Measurements from ENCODE around the gene HPS4. TPM values are rescaled to one million over a fixed set of nuclear protein-coding genes. Genes with fewer than 3 reads are reported as not detected.
A peak's percentile ranks its signal among the peaks of the same experiment; 100 is the strongest.

Gene HPS4
- total RNA-seq, 1 donor from 2014 or later, result 55.1 TPM

DNA sequence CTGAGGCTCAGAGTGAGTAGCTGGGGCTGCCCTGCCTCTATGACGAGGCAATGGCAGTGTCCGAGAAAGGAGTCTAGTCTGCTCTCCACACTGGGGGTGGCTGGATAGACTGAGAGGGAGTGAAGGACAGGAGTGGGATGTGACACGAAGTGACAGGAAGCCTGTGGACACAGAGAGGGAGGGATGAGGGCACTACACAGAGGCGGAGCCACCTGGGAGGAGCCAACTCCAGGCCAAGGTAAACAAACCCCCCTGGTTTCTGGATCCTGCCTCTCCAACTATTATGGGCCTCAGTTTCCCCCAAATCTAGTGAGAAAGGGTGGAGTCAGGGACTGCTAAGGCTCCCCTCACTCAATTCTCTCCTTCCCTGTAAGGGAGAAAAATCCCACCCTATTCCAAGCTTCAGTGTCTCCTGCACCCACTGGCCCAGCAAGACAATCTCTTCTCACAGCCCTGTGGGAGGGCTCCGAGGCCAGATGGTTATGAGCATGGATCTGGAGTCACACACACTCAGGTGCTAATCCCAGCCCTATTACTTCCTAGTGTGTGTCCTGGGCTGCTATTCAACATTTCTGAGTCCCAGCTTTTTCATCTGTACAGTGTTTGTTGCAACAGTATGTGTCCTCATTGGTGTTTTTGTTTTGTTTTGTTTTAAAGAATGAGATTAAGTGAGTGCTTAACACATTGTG, 29.6 kb downstream of the HPS4 start:
- peaks cover 6% of the 10 kb centered on the region for H3K27me3 Mint-ChIP-seq (ENCODE audit: unreplicated experiment)
- no peak overlapping the region for H3K4me3 Mint-ChIP-seq (ENCODE audit: unreplicated experiment)
- H3K36me3 Mint-ChIP-seq (ENCODE audit: unreplicated experiment), result no peaks in the 10 kb centered on the region
- DNase-seq, result no peak
- peaks cover 10% of the 10 kb centered on the region for H3K9me3 Mint-ChIP-seq (ENCODE audit: unreplicated experiment)
- peaks cover 19% of the 10 kb centered on the region for H3K4me1 Mint-ChIP-seq (ENCODE audit: low read depth, unreplicated experiment)
- H3K27ac Mint-ChIP-seq (ENCODE audit: unreplicated experiment), result no peak overlapping the region
- TF ChIP-seq, protein P1, sequence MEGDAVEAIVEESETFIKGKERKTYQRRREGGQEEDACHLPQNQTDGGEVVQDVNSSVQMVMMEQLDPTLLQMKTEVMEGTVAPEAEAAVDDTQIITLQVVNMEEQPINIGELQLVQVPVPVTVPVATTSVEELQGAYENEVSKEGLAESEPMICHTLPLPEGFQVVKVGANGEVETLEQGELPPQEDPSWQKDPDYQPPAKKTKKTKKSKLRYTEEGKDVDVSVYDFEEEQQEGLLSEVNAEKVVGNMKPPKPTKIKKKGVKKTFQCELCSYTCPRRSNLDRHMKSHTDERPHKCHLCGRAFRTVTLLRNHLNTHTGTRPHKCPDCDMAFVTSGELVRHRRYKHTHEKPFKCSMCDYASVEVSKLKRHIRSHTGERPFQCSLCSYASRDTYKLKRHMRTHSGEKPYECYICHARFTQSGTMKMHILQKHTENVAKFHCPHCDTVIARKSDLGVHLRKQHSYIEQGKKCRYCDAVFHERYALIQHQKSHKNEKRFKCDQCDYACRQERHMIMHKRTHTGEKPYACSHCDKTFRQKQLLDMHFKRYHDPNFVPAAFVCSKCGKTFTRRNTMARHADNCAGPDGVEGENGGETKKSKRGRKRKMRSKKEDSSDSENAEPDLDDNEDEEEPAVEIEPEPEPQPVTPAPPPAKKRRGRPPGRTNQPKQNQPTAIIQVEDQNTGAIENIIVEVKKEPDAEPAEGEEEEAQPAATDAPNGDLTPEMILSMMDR (IDR thresholded peaks at IDR 0.05; ENCODE audit: partially characterized antibody, unreplicated experiment), result no peak

DNA sequence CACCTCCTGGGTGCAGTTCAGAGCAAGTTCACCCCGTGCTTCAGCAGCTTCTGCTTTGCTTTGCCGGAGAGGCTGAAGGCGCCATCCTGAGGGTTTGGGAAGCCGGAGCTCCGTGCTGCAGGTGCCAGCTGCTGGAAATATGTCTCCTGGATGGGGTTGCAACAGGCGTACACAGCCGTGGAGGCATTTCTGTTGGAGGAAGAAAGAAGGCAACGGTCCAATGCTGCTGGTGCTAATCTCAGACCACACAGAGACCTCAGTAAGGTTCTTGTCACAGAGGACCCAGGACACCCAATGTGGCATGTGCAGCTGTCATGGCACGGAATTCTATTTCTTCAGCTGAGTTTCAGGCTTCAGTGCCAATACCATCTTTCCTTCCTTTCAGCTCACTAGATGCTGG, 30.4 kb downstream of the HPS4 start:
- Mint-ChIP-seq H3K4me3 (ENCODE audit: unreplicated experiment) (no peak overlapping the region), H3K9me3 (ENCODE audit: unreplicated experiment) (peaks cover 12% of the 10 kb centered on the region), H3K36me3 (ENCODE audit: unreplicated experiment) (no peaks in the 10 kb centered on the region), H3K4me1 (ENCODE audit: low read depth, unreplicated experiment) (peaks cover 25% of the 10 kb centered on the region), H3K27ac (ENCODE audit: unreplicated experiment) (no peak overlapping the region), H3K27me3 (ENCODE audit: unreplicated experiment) (peaks cover 6% of the 10 kb centered on the region)
- TF ChIP-seq, protein P1 (IDR thresholded peaks at IDR 0.05; ENCODE audit: partially characterized antibody, unreplicated experiment), result no peak
- no peak for DNase-seq

- H3K4me1 Mint-ChIP-seq (ENCODE audit: low read depth, unreplicated experiment), result peaks cover 32% of the 10 kb centered on the region
- peak overlapping the region; percentile 84 for H3K27ac Mint-ChIP-seq (ENCODE audit: unreplicated experiment)
- no peak for DNase-seq
- TF ChIP-seq, protein P1 (IDR thresholded peaks at IDR 0.05; ENCODE audit: partially characterized antibody, unreplicated experiment), result no peak
- no peaks in the 10 kb centered on the region for H3K36me3 Mint-ChIP-seq (ENCODE audit: unreplicated experiment)
- H3K27me3 Mint-ChIP-seq (ENCODE audit: unreplicated experiment), result peaks cover 12% of the 10 kb centered on the region
- H3K4me3 Mint-ChIP-seq (ENCODE audit: unreplicated experiment), result no peak overlapping the region
- peaks cover 14% of the 10 kb centered on the region for H3K9me3 Mint-ChIP-seq (ENCODE audit: unreplicated experiment)
These were observed 31.2 kb downstream of the HPS4 start for GRCh38 chr22:26452236-26453016.

- DNase-seq, result no peak
- Mint-ChIP-seq H3K9me3 (ENCODE audit: unreplicated experiment) (peaks cover 15% of the 10 kb centered on the region), H3K27me3 (ENCODE audit: unreplicated experiment) (peaks cover 19% of the 10 kb centered on the region), H3K4me3 (ENCODE audit: unreplicated experiment) (peak overlapping the region; percentile 34), H3K36me3 (ENCODE audit: unreplicated experiment) (no peaks in the 10 kb centered on the region), H3K27ac (ENCODE audit: unreplicated experiment) (peak overlapping the region; percentile 72), H3K4me1 (ENCODE audit: low read depth, unreplicated experiment) (peaks cover 47% of the 10 kb centered on the region)
- TF ChIP-seq, protein P1 (IDR thresholded peaks at IDR 0.05; ENCODE audit: partially characterized antibody, unreplicated experiment), result no peak
These were observed 33.0 kb downstream of the HPS4 start for GRCh38 chr22:26450453-26451185.
